ENCODE data around the gene PPP4R3B. TPM values are rescaled to one million over a fixed set of nuclear protein-coding genes. Genes with fewer than 3 reads are reported as not detected.
A peak's percentile ranks its signal among the peaks of the same experiment; 100 is the strongest.

PPP4R3B gene
- 23.5 and 26.8 TPM in 2 replicates for total RNA-seq (2014; rRNA removed; shearing (Covaris generic))

DNA sequence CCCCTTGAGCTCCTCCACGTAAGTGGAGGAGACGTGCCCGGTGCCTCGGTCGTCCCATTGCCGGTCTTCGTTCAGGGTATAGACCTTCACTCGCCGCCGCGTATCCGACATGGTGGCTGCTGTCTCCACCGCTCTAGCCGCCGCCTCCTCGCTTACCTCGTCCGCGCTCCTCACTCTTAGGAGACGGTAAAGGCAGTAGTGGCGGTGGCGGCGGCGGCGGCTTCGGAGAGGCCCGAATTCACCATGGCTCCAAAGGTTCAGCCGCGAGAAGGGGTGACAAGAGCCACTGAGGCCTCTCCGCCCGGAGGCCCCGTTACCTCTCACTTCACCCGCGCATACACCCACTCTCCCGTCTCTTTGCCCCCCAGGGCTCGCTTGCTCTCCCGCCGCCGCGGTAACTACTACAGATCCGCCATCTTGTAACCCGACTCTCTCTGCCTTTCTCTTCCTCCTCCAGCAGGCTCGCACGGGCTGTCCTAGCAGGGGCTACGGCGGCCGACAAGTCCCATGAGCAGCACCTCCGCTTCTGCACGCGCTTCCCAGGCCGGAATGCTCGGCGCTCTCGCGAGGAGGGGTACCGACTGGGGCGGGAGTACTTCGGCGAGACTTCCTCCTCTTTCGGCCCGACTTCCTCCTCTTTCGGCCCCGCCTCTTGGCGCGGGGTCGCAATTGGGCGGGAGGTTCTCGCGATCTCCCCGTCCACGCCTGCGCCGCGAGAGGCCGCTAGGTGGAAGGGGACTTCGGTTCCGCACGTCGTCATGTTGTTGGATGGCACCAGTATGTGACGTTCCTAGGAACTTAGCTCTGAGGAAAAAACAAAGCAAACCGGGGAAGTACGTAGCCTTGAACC is at the start of gene PPP4R3B:
TSS of gene PPP4R3B (minus strand) at position 448 of the 850 bp plus-strand sequence. CDS start at position 111, 337 bp downstream.
- peak; percentile 95 for DNase-seq
- peaks cover 7% of the 10 kb centered on the region for H3K36me3 ChIP-seq (replicated peaks; ENCODE audit: control insufficient read depth, insufficient read depth, low read length)
- H3K4me3 ChIP-seq (ENCODE audit: insufficient read depth, low read depth, low read length) = peak within 1 kb of the TSS; percentile 65
- H3K27me3 ChIP-seq (ENCODE audit: control insufficient read depth, insufficient read depth, low read length) = no peaks in the 10 kb centered on the region

- DNase-seq = no peak
- no peak overlapping the region for H3K4me3 ChIP-seq (ENCODE audit: insufficient read depth, low read depth, low read length)
- H3K36me3 ChIP-seq (replicated peaks; ENCODE audit: control insufficient read depth, insufficient read depth, low read length) = peaks cover 9% of the 10 kb centered on the region
Observed at GRCh38 chr2:55653255-55653654, 35.8 kb upstream of the PPP4R3B start.

GRCh38 chr2:55649211-55649610 is 31.8 kb upstream of the PPP4R3B start:
- no peak overlapping the region for H3K4me3 ChIP-seq (ENCODE audit: insufficient read depth, low read depth, low read length)
- H3K36me3 ChIP-seq (replicated peaks; ENCODE audit: control insufficient read depth, insufficient read depth, low read length) = peaks cover 7% of the 10 kb centered on the region
- no peak for DNase-seq
- H3K27me3 ChIP-seq (ENCODE audit: control insufficient read depth, insufficient read depth, low read length) = no peaks in the 10 kb centered on the region

More at GRCh38 chr2:55653255-55653654, 35.8 kb upstream of the PPP4R3B start:
- no peaks in the 10 kb centered on the region for H3K27me3 ChIP-seq (ENCODE audit: control insufficient read depth, insufficient read depth, low read length)

DNA sequence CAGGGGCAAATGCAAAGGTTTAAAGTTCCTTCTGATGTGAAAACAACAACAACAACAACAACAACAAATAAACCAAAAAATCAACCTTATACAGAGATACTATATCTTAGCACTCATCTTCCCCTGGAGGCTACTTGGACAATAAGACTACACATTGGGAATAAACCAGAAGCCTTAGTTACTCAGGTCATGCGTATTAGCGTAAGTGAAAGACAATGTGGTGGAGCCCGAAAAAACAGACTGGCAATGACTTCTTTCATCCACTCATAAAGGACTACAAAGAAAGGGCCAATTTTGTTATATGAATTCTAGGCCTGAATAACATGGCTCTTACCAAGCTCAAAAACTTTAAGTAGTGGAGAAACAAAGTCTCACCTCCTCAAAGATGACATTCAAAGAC is 19.4 kb upstream of the PPP4R3B start:
- no peak for DNase-seq
- Histone ChIP-seq H3K4me3 (ENCODE audit: insufficient read depth, low read depth, low read length) (no peak overlapping the region), H3K27me3 (ENCODE audit: control insufficient read depth, insufficient read depth, low read length) (no peaks in the 10 kb centered on the region), H3K36me3 (replicated peaks; ENCODE audit: control insufficient read depth, insufficient read depth, low read length) (peaks cover 8% of the 10 kb centered on the region)

DNA sequence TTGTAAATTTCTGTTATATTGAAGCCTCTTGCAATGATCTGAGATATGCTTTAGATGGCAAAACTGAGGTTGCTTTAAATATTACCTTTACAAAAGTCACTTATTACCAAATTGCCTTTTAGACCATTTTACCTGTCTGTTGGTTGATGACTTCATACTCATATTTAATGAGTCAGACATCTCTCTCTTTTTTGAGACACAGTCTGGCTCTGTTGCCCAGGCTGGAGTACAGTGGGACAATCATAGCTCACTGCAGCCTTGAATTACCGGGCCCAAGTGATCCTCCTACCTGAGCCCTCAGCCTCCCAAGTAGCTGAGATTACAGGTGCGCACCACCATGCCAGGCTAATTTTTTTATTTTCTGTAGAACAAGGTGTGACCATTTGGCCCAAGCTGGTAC is 11.5 kb upstream of the PPP4R3B start:
- Histone ChIP-seq H3K27me3 (ENCODE audit: control insufficient read depth, insufficient read depth, low read length) (no peaks in the 10 kb centered on the region), H3K36me3 (replicated peaks; ENCODE audit: control insufficient read depth, insufficient read depth, low read length) (no peaks in the 10 kb centered on the region), H3K4me3 (ENCODE audit: insufficient read depth, low read depth, low read length) (no peak overlapping the region)
- no peak for DNase-seq

DNA sequence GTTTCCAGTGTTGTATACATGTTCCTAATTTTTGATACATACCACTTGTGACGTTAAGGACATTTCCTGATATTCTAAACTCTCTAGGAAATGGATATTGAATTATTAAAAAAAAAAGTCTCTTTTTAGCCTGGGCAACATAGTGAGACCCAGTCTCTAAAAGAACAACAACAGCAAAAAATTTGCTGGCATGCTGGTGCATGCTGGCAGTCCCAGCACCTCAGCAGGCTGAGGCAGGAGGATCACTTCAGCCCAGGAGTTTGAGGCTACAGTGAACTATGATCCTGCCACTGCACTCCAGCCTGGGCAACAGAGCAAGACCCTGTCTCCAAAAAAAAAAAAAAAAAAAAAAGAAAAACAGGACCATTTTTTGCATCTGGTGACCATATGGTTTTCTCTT is 10.5 kb upstream of the PPP4R3B start:
- no peaks in the 10 kb centered on the region for H3K27me3 ChIP-seq (ENCODE audit: control insufficient read depth, insufficient read depth, low read length)
- no peaks in the 10 kb centered on the region for H3K36me3 ChIP-seq (replicated peaks; ENCODE audit: control insufficient read depth, insufficient read depth, low read length)
- no peak overlapping the region for H3K4me3 ChIP-seq (ENCODE audit: insufficient read depth, low read depth, low read length)
- no peak for DNase-seq

- no peaks in the 10 kb centered on the region for H3K27me3 ChIP-seq (ENCODE audit: control insufficient read depth, insufficient read depth, low read length)
- DNase-seq = no peak
- H3K36me3 ChIP-seq (replicated peaks; ENCODE audit: control insufficient read depth, insufficient read depth, low read length) = no peaks in the 10 kb centered on the region
- no peak overlapping the region for H3K4me3 ChIP-seq (ENCODE audit: insufficient read depth, low read depth, low read length)
Observed at GRCh38 chr2:55621802-55622201, 4.4 kb upstream of the PPP4R3B start.

DNA sequence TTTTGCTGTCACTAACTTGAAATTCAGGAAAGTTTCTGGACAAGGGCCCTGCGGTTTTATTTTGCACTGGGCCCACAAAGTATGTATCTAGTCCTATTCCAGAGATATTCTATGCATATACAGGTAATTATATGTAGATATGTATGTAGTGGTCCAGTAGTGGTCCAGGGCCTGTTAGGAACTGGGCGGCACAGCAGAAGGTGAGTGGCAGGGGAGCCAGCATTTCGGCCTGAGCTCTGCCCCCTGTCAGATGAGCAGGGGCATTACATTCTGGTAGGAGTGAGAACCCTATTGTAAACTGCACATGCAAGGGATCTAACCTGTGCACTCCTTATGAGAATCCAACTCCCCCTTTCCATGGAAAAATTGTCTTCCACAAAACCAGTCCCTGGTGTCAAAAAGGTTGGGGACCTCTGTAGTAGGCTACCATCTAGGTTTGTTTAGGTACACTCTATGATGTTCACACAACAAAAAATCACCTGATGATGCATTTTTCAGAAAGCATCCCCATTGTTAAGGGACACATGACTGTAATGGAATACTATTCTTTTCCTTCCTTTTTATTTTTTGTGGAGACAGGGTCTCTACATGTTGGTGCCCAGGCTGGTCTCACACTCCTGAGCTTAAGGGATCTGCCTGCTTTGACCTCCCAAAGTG is 2.8 kb upstream of the PPP4R3B start:
- Histone ChIP-seq H3K36me3 (replicated peaks; ENCODE audit: control insufficient read depth, insufficient read depth, low read length) (peaks cover under 1% of the 10 kb centered on the region; the same call in 1 of the 2 replicates), H3K4me3 (ENCODE audit: insufficient read depth, low read depth, low read length) (no peak overlapping the region), H3K27me3 (ENCODE audit: control insufficient read depth, insufficient read depth, low read length) (no peaks in the 10 kb centered on the region)
- peak; percentile 35 for DNase-seq

DNA sequence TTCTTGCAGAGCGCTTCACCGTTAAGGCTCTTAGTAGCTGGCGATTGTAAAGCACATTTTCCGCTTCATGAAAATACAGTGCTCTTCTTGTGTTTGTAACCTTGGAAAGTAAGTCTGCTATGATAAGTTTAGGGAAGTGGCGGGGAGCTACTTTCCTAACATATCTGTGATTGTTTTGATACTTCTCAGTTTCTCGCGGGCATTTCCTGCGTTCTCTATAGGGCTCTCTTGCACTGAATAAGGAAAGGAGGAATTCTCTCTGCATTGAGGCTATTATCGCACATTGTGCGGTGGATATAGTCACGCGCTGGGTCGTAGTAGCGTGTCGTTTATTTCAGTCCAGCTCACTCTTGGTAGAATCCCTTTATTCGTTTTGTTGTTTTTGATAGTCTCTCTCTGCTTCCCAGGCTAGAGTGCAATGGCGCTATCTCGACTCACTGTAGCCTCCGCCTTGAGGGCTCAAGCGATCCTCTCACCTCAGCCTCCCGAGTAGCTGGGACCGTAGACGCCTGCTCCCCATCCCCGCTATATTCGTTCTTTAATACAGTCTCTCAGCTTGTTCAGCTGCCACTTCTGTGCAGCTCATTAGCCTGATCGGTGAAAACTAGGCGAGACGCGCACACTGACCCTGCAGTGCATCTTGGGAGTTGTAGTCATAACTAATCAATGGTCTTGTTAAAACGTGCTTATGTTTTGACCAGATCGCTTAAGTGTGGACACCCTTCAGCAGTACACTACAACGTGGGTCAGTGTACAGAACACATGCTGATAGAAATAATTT is 1.0 kb upstream of the PPP4R3B start:
- Histone ChIP-seq H3K36me3 (replicated peaks; ENCODE audit: control insufficient read depth, insufficient read depth, low read length) (peaks cover 4% of the 10 kb centered on the region; the same call in 1 of the 2 replicates), H3K4me3 (ENCODE audit: insufficient read depth, low read depth, low read length) (peak overlapping the region; percentile 65), H3K27me3 (ENCODE audit: control insufficient read depth, insufficient read depth, low read length) (no peaks in the 10 kb centered on the region)
- DNase-seq = peak; percentile 52

GRCh38 chr2:55618025-55618274 is 528 bp upstream of the PPP4R3B start:
- Histone ChIP-seq H3K4me3 (ENCODE audit: insufficient read depth, low read depth, low read length) (peak overlapping the region; percentile 65), H3K27me3 (ENCODE audit: control insufficient read depth, insufficient read depth, low read length) (no peaks in the 10 kb centered on the region), H3K36me3 (replicated peaks; ENCODE audit: control insufficient read depth, insufficient read depth, low read length) (peaks cover 4% of the 10 kb centered on the region)
- no peak for DNase-seq

GRCh38 chr2:55616551-55617174 is 759 bp downstream of the PPP4R3B start:
- peaks cover 7% of the 10 kb centered on the region for H3K36me3 ChIP-seq (replicated peaks; ENCODE audit: control insufficient read depth, insufficient read depth, low read length)
- no peaks in the 10 kb centered on the region for H3K27me3 ChIP-seq (ENCODE audit: control insufficient read depth, insufficient read depth, low read length)
- peak overlapping the region; percentile 65 for H3K4me3 ChIP-seq (ENCODE audit: insufficient read depth, low read depth, low read length)
- DNase-seq = peak; percentile 42

DNA sequence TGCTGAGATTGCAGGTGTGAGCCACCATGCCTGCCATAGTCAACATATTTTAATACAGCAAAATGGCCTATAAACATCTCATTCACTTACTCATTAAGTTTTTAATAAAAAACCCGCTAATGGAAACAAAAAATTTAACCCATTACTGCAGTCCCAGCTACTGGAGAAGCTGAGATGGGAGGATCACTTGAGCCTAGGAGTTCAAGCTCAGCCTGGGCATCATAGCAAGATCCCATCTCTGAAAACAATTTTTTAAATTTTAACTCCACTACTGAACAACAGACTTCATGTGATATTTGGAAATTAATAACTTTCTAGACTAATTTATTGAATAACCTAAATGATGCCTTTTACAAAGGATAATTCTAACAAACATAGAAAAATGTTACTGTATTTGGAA is 5.4 kb downstream of the PPP4R3B start:
- H3K36me3 ChIP-seq (replicated peaks; ENCODE audit: control insufficient read depth, insufficient read depth, low read length) = peaks cover 7% of the 10 kb centered on the region
- no peak for DNase-seq
- no peak overlapping the region for H3K4me3 ChIP-seq (ENCODE audit: insufficient read depth, low read depth, low read length)
- H3K27me3 ChIP-seq (ENCODE audit: control insufficient read depth, insufficient read depth, low read length) = no peaks in the 10 kb centered on the region

GRCh38 chr2:55610954-55611743 is 6.3 kb downstream of the PPP4R3B start:
- Histone ChIP-seq H3K36me3 (replicated peaks; ENCODE audit: control insufficient read depth, insufficient read depth, low read length) (peaks cover 7% of the 10 kb centered on the region), H3K27me3 (ENCODE audit: control insufficient read depth, insufficient read depth, low read length) (no peaks in the 10 kb centered on the region), H3K4me3 (ENCODE audit: insufficient read depth, low read depth, low read length) (no peak overlapping the region)
- DNase-seq = no peak

Data from H7 (cell line).